Osteocyte (in vitro differentiated cells): Measurements from ENCODE around the gene LRRC26. TPM values are rescaled to one million over a fixed set of nuclear protein-coding genes. Genes with fewer than 3 reads are reported as not detected.

ENCODE experiments used
- DNase-seq: peaks from one replicate; pipeline ENCODE4 v3.0.0; 2021; ENCODE audit warnings: mixed read lengths; ENCODE audit not compliant: unreplicated experiment; ENCODE audit errors: extremely low spot score
- H3K27ac Mint-ChIP-seq: one replicate; pipeline ENCODE4 v1.8.0; 2021; ENCODE audit warnings: mild to moderate bottlenecking, mixed read lengths; ENCODE audit not compliant: unreplicated experiment
- H3K27me3 Mint-ChIP-seq: one replicate; pipeline ENCODE4 v1.8.0; 2021; ENCODE audit warnings: mixed read lengths; ENCODE audit not compliant: unreplicated experiment
- H3K36me3 Mint-ChIP-seq: one replicate; pipeline ENCODE4 v1.8.0; 2021; ENCODE audit warnings: mixed read lengths; ENCODE audit not compliant: unreplicated experiment
- H3K4me1 Mint-ChIP-seq: one replicate; pipeline ENCODE4 v1.8.0; 2021; ENCODE audit warnings: mixed read lengths; ENCODE audit not compliant: unreplicated experiment
- H3K4me3 Mint-ChIP-seq: one replicate; pipeline ENCODE4 v1.8.0; 2021; ENCODE audit warnings: mild to moderate bottlenecking, moderate library complexity, mixed read lengths; ENCODE audit not compliant: unreplicated experiment
- H3K9me3 Mint-ChIP-seq: one replicate; pipeline ENCODE4 v1.8.0; 2021; ENCODE audit warnings: mixed read lengths; ENCODE audit not compliant: unreplicated experiment
- CTCF ChIP-seq: fragments of 200-600 bp; sonication (generic); IDR thresholded peaks from 2 replicates; pipeline ENCODE4 v1.5.0; 2021; ENCODE audit warnings: antibody characterized with exemption, mild to moderate bottlenecking, moderate library complexity
- total RNA-seq: library from RNA; stranded (reverse); gene quantifications from 2 replicates; pipeline ENCODE4 v1.2.1, GENCODE V29; 2021

Gene LRRC26
- total RNA-seq, 1 donor from 2014 or later = not detected

- no peaks in the 10 kb centered on the region for H3K36me3 Mint-ChIP-seq
- TF ChIP-seq CTCF = no peak
- no peaks in the 10 kb centered on the region for H3K9me3 Mint-ChIP-seq
- no peak overlapping the region for H3K27ac Mint-ChIP-seq
- H3K4me1 Mint-ChIP-seq = no peaks in the 10 kb centered on the region
- H3K4me3 Mint-ChIP-seq = no peak overlapping the region
- peaks cover 18% of the 10 kb centered on the region for H3K27me3 Mint-ChIP-seq
- DNase-seq = no peak
Observed at GRCh38 chr9:137160054-137160425, 9.8 kb downstream of the LRRC26 start.

- no peaks in the 10 kb centered on the region for H3K36me3 Mint-ChIP-seq
- H3K27me3 Mint-ChIP-seq = peaks cover 15% of the 10 kb centered on the region
- H3K27ac Mint-ChIP-seq = no peak overlapping the region
Observed at GRCh38 chr9:137159105-137160053, 10.5 kb downstream of the LRRC26 start.

GRCh38 chr9:137158625-137159024, 11.2 kb downstream of the LRRC26 start:
- TF ChIP-seq CTCF = no peak
- peaks cover 12% of the 10 kb centered on the region for H3K27me3 Mint-ChIP-seq
- no peak for DNase-seq
- H3K9me3 Mint-ChIP-seq = no peaks in the 10 kb centered on the region
- no peak overlapping the region for H3K4me3 Mint-ChIP-seq
- no peaks in the 10 kb centered on the region for H3K4me1 Mint-ChIP-seq
- no peak overlapping the region for H3K27ac Mint-ChIP-seq
- H3K36me3 Mint-ChIP-seq = no peaks in the 10 kb centered on the region

More at GRCh38 chr9:137159105-137160053, 10.5 kb downstream of the LRRC26 start:
- TF ChIP-seq CTCF = no peak
- H3K9me3 Mint-ChIP-seq = no peaks in the 10 kb centered on the region
- no peaks in the 10 kb centered on the region for H3K4me1 Mint-ChIP-seq
- no peak overlapping the region for H3K4me3 Mint-ChIP-seq
- no peak for DNase-seq

GRCh38 chr9:137157618-137158415, 12.0 kb downstream of the LRRC26 start:
- no peaks in the 10 kb centered on the region for H3K4me1 Mint-ChIP-seq
- no peak for TF ChIP-seq CTCF
- H3K9me3 Mint-ChIP-seq = no peaks in the 10 kb centered on the region
- no peaks in the 10 kb centered on the region for H3K36me3 Mint-ChIP-seq
- H3K4me3 Mint-ChIP-seq = no peak overlapping the region
- H3K27ac Mint-ChIP-seq = no peak overlapping the region
- peaks cover 9% of the 10 kb centered on the region for H3K27me3 Mint-ChIP-seq
- no peak for DNase-seq
